ENCODE results near the gene STK4.
"Not testable (repeated sequence)": the region's sequence is repeated elsewhere in the genome, so short reads cannot be mapped to it uniquely, and the experiment has no call there.

The STK4 gene

DNA sequence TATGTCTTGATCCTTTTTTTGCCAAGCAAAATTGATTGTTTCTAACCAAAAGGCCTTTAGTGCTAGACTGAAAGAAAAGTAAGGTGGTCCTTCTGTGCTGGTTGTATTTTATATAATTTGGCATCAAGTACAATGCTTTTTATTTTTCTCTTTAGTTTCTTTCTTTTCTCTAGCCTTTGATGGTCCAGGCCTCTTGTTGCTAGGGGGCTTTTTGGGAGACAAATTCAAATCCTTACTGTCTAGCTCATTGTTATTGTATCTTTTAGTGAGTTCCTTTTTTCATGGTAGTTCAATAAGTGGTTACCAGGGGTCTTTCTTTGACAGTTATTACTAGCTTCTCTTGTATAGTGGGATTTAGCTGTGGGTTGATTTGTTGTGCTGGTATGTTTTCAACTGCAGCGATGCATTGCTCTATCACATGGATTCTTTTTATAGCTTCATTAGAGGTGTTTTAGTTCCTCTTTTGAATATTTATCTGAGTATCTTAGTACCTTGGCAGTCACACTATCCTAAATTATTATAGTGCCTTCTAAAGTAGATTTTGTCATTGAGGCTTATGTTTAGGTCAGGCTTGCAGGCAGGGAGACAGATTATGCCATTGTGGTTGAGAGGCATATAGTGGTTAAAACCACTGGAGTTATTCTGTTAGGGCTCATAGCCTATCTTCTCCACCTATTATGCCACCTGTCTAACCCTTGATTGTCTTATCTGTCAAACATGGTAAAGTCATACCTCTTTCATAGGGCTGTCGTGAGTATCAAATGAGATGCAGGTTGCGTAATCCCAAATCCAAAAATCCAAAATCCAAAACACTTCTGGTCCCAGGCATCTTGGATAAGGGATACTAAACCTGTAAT, 85.1 kb downstream of the STK4 start:
- FAIRE-seq (no peak), DNase-seq (ENCODE audit: low spot score) (no peak)

DNA sequence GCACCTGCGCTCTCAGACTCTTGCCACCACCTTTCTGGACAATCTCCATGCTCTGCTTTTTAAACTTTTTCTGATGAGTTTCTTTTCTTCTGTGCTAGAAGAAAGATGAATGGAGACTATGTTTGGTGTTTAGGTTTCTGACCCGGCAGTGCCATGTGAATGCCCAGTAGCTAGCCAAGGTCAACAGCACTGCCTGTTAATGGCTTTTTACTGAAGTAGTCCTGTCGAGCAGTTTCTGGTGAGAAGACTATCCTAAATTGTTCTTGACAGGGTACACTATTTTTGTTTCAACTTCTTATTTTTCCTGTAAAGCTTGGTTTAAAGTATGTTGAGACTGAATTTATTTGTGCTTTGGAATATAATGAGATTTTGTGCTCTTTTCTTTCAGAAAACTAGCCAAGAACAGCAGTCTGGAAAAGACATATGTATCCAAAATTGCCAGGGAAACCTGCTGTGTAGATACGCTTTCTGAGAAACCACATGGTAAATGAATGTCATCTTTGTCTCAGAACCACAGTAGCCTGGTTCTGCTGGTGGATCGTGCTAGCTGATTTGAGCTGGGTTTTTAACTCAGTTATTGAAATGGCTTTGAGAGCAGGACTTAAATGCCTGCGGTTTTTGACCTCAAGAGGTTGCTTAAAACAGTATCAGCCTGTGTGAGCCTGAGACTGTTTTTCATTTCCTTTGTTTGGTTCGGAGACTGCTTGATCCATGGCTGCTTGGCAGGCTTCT, 86.6 kb downstream of the STK4 start:
- DNase-seq (ENCODE audit: low spot score) (peak; percentile 58), FAIRE-seq (no peak)

DNA sequence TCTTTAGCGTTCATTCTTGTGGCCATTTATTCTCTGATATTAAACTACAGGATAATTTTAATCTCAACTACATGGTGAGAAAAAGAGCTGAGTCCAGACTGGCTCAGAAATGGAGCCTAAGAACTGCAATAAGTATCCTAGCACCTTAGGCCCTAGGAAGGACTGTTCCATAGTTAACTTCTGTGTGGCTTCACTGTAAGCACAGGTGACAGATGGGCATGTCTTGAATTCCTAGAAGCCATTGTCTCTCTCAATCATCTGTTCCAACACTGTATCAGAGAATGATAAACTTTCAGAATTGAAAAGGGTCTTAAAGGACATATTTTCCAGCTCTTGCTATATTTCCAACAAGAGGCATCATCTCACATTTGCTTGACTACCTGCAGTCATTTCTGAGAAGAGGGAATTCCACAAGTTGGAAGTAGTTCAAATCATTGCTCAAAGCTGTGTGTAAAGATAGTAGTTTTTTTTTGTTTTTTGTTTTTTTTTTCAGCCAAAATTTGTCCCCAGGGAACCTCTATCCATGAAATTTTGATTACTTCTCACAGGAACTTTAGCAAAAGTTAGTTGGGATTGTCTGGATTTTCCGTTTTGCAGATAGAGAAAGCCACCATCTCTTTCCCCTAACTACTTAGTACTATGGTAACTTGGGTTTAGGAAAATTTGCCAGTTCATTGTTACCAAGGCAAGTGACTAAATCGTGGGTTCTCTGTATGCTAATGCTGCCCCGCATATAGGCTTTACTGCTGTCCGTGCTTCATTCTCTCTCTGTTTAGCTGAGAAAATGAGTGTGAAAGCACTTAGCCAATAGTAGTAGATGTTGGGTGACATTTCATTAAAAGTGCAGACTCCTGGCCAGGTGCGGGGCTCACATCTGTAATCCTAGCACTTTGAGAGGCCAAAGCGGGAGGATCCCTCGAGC, 87.4 kb downstream of the STK4 start:
- FAIRE-seq (no peak), DNase-seq (ENCODE audit: low spot score) (no peak)

DNA sequence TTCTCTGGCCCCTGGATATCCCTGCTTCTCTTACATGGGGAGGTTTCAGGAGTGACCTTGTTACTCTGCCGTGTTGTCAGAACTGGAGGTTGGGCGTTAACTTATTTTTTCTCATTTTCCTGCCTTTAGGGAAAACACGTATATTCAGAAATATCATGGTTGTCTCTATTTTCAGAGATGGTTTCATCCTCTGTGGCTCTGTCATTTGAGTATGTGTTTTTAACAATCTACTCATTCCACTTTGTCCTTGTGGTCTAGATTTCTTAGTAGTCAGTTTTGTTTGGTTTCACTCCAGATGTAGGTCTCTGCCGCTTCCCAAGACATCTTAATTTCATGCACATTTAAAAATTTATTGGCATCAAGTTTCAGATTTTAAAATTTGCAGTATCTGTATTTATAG, 88.7 kb downstream of the STK4 start:
- DNase-seq (ENCODE audit: low spot score) (no peak), FAIRE-seq (no peak)

DNA sequence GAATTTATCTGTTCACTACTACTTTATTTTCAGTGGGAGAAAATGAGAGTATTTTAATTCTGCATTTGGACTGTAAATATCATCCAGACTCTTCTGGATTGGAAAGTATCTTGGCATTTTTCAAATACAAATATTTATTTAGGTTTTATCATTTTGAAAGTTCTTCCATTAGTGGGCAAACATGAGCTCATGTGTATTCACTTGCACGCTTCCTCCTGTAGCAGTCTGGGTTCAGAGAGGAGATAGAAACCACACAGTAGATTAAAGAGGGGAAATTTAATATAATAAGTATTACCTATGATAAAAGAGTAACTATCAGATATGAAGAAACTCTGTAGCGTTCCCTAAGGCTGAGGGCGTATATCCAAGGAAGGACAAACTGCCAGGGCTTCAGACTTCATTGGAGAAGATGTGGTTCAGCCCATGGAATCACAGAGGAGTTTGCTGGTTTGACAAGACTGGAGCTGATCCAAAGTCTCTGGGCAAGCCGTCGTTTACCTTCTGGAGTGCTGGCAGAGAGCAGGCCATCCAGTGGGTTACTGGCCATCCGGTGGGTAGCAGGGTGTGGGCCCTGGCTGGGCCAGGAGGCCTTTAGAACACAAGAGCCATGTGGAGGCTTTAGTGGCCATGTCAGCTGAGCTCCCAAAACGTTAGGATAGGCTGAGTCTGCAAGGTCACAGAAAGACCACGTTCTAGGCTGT, 90.3 kb downstream of the STK4 start:
- FAIRE-seq (no peak), DNase-seq (ENCODE audit: low spot score) (no peak)

DNA sequence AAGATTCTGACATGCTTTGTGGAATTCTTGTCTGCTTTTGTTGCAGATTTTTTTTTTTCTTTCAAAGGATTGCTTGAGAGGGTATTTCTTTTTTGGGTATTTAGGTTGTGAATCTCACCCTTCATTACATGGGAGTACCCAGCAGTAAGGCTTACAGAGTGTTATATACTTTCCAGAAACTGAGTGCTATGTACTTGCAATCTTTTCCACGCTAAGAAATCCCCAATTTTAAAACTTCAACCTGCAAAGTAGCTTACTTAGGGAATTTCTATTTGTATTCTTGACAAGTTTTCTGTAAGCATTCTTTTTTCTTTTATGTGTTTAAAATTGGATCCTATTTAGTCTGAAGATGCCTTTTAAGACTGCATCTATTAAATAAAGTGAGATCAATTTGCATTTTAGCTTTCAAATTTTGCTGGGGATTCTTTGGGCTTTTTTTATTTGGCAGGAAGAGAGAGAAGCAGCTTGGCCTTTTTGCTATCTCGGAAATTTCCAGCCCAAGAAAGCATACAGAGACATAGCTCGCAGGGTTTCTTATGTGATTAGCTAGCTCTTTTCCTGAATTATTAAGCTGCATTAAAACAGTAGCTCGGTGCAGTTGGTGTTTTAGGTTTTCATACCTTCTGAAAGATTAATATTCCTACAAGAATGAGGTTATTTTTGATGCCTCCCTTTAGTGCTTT, 92.0 kb downstream of the STK4 start:
- no peak for FAIRE-seq
- DNase-seq (ENCODE audit: low spot score), result no peak

DNA sequence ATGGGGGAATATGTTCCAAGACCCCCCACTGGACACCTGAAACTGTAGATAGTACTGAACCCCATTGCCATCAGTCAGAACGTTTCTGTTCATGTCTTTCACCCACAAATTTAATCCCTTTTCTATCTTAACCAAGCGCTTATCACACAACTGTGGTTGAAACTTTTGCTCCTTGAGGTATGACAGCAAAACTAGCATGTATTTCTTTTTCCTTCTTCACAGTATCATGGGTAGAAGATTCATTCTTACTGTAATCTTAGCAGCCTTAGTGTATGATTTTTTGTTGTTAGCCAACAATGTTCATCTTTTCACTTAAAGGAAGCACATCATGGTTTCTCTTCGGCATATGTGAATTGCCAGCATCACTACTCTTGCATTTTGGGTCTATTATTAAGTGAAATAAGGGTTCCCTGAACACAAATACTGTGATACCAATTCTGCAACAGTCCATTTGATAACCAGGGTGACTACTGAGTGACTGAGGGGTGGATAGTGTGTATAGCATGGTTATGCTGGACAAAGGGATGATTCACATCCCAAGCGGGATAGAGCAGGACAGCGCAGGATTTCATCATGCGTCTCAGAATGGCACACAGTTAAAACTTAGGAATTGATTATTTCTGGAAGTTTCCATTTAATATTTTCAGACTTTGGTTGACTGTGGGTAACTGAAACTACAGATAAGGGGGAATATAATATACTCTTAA, 92.9 kb downstream of the STK4 start:
- no peak for FAIRE-seq
- DNase-seq (ENCODE audit: low spot score), result no peak

DNA sequence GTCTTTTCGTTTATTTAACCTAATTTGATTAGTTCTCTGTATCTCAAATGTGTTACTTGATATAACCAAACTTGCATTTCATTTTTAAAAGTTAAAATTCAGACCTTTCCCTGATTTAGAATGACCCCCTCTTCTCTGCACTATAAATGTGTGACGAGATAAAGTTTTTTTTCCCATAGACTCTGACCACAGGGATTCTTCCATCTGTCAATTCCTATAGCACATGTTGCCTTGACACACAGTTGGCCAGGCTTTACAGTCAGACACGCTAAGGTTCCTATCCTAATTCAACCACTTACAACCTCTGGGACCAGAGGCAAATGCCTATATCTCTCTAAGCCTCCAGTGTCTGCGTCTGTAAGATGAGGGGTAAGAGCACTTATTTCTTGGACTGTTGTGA, 94.0 kb downstream of the STK4 start:
- FAIRE-seq (no peak), DNase-seq (ENCODE audit: low spot score) (no peak)

DNA sequence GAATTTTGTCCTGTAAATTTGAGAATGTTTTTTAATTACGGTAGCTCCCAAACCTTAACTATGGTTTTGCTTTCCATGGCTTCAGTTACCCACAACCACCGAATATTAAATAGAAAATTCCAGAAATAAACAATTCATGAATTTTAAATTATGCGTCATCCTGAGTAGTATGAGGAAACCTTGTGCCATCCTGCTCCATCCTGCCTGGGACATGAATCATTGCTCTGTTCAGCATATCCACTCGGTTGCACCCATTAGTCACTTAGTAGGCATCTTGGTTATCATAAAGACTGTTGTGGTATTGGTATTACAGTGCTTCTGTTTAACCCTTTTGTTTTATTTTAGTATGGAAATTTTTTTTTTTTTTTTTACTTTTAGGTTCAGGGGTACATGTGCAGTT, 94.9 kb downstream of the STK4 start:
- FAIRE-seq, result peak; percentile 87
- DNase-seq (ENCODE audit: low spot score), result peak; percentile 87

DNA sequence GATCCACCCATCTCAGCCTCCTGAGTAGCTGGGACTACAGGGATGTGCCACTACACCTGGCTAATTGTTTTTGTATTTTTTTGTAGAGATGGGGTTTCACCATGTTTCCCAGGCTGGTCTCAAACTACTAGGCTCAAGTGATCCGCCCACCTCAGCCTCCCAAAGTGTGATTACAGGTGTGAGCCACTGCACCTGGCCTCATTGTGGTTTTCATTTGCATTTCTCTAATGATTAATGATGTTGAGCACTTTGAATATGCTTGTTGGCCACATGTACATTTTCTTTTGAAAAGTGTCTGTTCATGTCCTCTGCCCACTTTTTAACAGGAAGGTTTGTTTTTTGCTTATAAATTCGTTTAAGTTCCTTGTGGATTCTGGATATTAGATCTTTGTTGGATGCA, 96.8 kb downstream of the STK4 start:
- FAIRE-seq; DNase-seq (ENCODE audit: low spot score): not testable (repeated sequence)

DNA sequence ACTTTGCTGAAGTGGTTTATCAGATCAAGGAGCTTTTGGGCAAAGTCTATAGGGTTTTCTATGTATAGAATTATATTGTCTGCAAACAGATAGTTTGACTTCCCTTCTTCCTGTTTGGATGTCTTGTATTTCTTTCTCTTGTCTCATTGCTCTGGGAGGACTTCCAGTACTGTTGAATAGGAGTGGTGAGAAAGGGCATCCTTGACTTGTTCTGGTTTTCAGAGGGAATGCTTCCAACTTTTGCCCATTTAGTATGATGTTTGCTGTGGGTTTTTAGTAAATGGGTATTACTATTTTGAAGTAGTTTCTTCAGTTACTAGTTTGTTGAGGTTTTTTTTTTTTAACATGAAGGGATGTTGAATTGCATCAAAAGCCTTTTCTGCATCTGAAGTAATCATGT, 98.5 kb downstream of the STK4 start:
- no peak for FAIRE-seq
- DNase-seq (ENCODE audit: low spot score), result no peak

DNA sequence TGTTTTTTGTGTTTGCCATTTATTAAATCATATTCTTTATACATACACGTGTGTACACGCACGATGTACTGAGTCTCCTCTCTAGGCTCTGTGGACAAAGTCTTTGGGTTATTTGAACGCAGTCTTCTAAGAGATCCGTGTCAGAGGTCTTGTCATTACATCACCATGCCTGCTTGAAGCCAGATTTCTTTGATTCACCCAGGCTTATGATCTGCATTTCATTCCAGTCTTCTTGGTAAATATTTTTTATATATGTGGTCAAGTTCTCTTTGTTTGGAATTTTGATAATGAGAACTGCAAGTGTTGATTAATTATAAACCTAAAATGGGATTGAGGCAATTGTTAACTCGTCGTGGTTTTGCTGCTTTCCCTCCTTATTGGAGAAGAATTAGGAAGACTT, 100.1 kb downstream of the STK4 start:
- FAIRE-seq, result no peak

DNA sequence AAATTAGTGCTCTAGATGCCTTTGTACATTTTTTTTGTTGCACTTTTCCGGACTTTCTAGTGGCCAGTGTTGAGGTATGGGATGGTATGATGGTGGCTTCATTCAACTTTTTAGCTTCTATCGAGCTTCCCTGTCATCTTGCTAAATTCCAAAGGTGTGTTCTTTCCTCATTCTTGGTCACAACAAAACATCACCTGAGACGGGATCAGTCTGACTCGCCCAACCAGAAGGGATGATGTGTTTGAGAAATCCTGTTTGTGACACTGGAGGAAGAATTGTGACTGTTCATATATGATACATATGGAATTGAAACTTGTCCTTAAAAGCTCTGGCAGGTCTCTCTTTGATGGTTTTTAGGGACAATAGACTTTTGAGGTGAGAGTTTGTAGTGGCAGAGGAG, 100.8 kb downstream of the STK4 start:
- FAIRE-seq, result no peak
- DNase-seq (ENCODE audit: low spot score), result no peak

More for the DNA sequence above, 100.1 kb downstream of the STK4 start:
- no peak for DNase-seq (ENCODE audit: low spot score)

DNA sequence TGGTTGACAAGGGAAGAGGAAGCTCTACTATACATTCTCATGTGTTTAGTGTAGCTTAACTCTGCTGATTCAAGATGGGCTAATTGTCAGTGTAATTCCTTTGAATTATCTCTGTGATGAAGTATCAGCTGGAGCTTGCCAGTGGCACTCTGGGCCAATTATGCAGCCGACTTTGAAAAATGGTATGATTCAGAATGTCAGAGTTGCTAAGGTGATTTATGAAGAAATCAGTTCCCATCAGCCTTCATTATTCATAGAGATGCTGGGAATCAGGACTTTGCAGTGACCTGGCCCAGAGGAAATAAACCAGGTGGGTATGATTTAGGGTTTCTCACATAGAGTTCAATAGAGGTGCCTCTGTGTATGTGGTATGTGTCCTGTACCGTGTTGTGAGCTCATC, 101.2 kb downstream of the STK4 start:
- no peak for FAIRE-seq
- DNase-seq (ENCODE audit: low spot score), result no peak

DNA sequence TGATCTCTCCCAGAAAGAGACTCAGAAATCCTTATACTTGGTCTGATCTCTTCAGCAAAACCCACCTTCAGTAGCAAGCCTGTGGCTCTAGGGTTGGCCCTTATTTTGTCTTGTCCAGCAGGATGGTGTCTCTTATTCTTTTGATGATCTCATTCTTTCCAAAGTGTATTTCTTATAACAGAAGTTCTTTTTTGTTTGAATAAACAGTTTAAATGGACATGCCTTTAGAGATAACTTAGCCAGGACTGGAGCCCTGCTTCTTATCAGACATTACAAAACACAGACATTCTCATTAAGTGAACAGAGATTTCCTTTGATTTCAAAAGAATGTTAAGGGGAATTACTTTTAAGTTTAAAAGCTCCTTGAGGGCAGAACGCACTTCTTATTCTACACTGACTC, 102.9 kb downstream of the STK4 start:
- no peak for FAIRE-seq
- no peak for DNase-seq (ENCODE audit: low spot score)

DNA sequence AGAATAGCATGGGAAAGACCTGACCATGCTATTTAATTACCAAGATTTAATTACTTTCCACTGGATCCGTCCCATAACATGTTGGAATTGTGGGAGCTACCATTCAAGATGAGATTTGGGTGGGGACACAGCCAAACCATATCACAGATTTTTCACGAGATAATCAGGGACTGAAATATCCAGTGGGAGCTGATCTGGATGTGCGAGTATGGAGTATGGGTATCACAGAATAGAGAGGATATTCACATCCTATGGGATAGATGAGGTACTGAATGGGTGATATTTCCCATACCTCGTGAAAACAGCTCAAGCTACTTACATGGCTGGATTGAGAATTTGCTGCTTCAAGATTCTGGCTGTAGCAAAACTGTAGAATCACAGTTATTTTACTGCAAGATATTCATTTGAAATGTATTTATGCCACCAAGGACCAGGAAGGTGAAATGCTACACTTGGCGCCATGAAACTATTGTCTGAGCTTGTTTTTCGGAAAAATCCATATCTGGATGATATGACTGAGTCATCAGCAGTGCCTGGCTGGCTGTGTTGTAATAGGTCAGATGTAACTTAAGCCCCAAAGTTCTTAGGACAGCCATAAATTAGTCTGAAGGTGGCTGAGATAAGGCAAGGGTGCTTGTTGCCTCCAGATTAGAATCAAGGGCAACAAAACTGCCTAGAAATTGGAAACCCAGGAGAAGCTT, 104.8 kb downstream of the STK4 start:
- DNase-seq (ENCODE audit: low spot score) (peak; percentile 32), FAIRE-seq (peak; percentile 35)

DNA sequence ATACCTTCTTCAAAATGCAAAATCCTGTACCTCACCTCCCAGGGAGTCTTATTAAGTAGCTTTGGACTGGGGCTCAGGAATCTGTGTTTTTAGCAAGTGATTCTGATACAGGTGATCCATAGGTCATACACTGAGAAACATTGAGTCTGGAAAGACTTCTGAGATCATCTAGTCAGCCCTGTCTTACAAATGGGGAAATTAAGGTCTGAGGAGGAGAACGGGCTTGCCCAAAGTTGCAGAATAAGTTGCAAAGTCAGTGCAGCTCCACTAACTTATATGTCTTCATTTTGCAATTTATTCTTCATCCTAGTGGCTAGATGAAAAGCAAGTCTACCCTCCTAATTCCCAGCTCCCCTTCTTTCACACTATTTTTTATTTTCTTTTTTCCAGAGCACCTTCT, 105.8 kb downstream of the STK4 start:
- FAIRE-seq (no peak), DNase-seq (ENCODE audit: low spot score) (no peak)

DNA sequence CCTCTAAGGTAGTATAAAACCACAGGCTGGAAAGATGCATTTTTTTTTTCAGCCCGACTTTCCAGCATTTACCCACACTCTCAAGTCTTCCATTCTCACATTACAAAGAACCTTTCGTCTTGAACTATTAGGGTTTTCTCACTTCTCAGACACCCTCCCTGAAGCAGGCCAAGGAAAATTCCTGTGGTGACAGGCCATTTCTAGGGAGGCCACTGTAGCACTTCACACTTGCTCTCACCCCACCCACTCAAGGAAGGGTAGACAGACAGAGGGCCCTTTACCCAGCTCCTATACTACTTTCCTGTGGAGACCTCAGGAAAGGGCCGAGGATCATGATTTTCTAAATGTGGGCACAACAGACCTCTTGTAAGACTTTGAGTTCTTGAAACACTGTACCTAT, 106.9 kb downstream of the STK4 start:
- no peak for DNase-seq (ENCODE audit: low spot score)
- no peak for FAIRE-seq

DNA sequence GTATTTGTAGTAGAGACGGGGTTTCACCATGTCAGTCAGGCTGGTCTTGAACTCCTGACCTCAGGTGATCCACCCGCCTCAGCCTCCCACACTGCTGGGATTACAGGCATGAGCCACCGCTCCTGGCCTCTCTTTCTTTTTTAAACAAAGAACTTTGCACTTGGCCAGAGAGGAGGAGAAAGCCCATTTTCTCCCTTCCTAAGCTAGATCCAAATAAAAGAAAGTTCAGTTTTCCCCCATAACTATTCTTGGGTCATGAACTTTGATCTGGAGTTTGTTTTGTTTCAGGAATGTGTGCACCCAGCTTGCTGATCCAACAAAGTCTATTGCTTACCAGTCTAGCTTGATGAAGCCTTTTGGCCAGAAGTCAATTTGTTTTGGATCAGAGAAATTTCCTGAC, 111.2 kb downstream of the STK4 start:
- FAIRE-seq (no peak), DNase-seq (ENCODE audit: low spot score) (no peak)

Measured in urothelium cell line (cell line).